GM12878 (cell line): ENCODE data around the gene TAF9B. TPM values are rescaled to one million over a fixed set of nuclear protein-coding genes. Genes with fewer than 3 reads are reported as not detected.

Experiments used
- BCLAF1 ChIP-seq: fragments of 450-650 bp; IDR thresholded peaks from 2 replicates; pipeline ENCODE4 v1.6.1; 2017; ENCODE audit warnings: antibody characterized with exemption, mild to moderate bottlenecking, moderate library complexity
- BRCA1 ChIP-seq: IDR thresholded peaks from 2 replicates; pipeline ENCODE4 v1.6.1; 2011; ENCODE audit warnings: low read depth, low read length, improper control_type of control experiment
- CHD4 ChIP-seq: fragments of 200-600 bp; sonication (generic); IDR thresholded peaks from 2 replicates; pipeline ENCODE4 v1.6.1; 2016; ENCODE audit warnings: mild to moderate bottlenecking
- MTA2 ChIP-seq: fragments of 450-650 bp; IDR thresholded peaks from 2 replicates; pipeline ENCODE4 v1.6.1; 2016; ENCODE audit warnings: low read depth, mild to moderate bottlenecking, moderate library complexity
- MYC ChIP-seq: IDR thresholded peaks from 2 replicates; pipeline ENCODE4 v1.6.1; 2011; ENCODE audit warnings: mild to moderate bottlenecking, low read length, moderate library complexity, inconsistent platforms; ENCODE audit not compliant: insufficient read depth, insufficient replicate concordance, insufficient read length, severe bottlenecking
- NFXL1 ChIP-seq: fragments of 450-650 bp; IDR thresholded peaks from 2 replicates; pipeline ENCODE4 v1.6.1; 2017; ENCODE audit warnings: antibody characterized with exemption, mild to moderate bottlenecking, borderline replicate concordance
- STAT1 ChIP-seq: fragments of 450-650 bp; conservative IDR thresholded peaks from 2 replicates; pipeline ENCODE4 v1.6.1; 2014; ENCODE audit warnings: antibody characterized with exemption, mild to moderate bottlenecking
- polyA plus RNA-seq, 11 experiments: library from polyadenylated mRNA; depleted of rRNA in 4 of 11; unstranded in 6 of 11; stranded (reverse) in 5 of 11; fragments of >200 nt; fragmentation: Nextera tagmentation in 4 of 11; fragmentation: Illumina TruSeq in 1 of 11; extraction: Ambion mirVana in 4 of 11; extraction: Trizol in 1 of 11; gene quantifications; 1 replicate in 1 of 11; 2 replicates in 10 of 11; pipeline versions ENCODE4 v1.2.1 to v1.2.3, GENCODE V29; 2011 to 2016; ENCODE audit warnings: inconsistent platforms in 2 of 11, missing spikeins in 2 of 11, low read depth in 1 of 11
- total RNA-seq, 4 experiments: library from RNA; depleted of rRNA in 3 of 4; stranded (reverse); fragments of >200 nt in 3 of 4; fragmentation: Illumina TruSeq in 1 of 4; extraction: Trizol in 1 of 4; gene quantifications; 2 replicates each; pipeline versions ENCODE4 v1.2.1 to v1.2.3, GENCODE V29; 2013 to 2021
- TF ChIP-seq, protein P1 (sequence below): fragments of 450-650 bp; formaldehyde crosslinking; IDR thresholded peaks from 2 replicates; pipeline ENCODE4 v1.4.0; 2022; ENCODE audit warnings: mild to moderate bottlenecking, moderate library complexity

The TAF9B gene
- total and polyA plus RNA-seq, 10 of the 15 experiments (the other 5 are each of a cell fraction or from before 2014, with no cell fraction given) = 14.9 to 42.5 (median 22.3) TPM

DNA sequence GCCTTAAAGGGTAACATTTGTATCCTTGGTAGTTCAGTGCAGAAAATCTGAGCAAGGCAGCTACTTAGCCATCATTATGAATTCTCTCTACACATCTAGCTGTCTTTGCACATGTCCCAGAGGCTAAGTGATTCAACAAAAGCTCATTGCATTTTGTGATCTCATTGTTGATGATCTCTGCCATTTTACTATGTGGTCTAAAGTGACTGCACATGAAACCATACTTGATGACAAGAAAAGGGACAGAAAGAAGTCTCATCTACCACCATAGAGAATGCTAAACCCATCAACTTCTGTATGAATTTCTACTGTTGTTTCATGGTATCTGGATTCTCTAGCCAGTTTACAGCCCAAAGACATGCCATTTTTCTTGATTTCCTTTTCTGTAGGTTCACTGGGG is 41.3 kb downstream of the TAF9B start (continued):
- TF ChIP-seq, protein P1, sequence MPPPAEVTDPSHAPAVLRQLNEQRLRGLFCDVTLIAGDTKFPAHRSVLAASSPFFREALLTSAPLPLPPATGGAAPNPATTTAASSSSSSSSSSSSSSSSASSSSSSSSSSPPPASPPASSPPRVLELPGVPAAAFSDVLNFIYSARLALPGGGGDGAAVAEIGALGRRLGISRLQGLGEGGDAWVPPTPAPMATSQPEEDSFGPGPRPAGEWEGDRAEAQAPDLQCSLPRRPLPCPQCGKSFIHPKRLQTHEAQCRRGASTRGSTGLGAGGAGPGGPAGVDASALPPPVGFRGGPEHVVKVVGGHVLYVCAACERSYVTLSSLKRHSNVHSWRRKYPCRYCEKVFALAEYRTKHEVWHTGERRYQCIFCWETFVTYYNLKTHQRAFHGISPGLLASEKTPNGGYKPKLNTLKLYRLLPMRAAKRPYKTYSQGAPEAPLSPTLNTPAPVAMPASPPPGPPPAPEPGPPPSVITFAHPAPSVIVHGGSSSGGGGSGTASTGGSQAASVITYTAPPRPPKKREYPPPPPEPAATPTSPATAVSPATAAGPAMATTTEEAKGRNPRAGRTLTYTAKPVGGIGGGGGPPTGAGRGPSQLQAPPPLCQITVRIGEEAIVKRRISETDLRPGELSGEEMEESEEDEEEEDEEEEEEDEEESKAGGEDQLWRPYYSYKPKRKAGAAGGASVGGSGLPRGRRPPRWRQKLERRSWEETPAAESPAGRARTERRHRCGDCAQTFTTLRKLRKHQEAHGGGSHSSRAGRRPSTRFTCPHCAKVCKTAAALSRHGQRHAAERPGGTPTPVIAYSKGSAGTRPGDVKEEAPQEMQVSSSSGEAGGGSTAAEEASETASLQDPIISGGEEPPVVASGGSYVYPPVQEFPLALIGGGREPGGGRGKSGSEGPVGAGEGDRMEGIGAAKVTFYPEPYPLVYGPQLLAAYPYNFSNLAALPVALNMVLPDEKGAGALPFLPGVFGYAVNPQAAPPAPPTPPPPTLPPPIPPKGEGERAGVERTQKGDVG (CRISPR knock-in tag) = no peak
- TF ChIP-seq NFXL1 (no peak), BCLAF1 (no peak), MTA2 (no peak), CHD4 (no peak), STAT1 (no peak), BRCA1 (no peak), MYC (no peak)
